ENCODE results near the gene ID3. TPM values are rescaled to one million over a fixed set of nuclear protein-coding genes. Genes with fewer than 3 reads are reported as not detected.
A peak's percentile ranks its signal among the peaks of the same experiment; 100 is the strongest.

ID3 gene
- total and polyA plus RNA-seq, 2 experiments from 2014 or later, result 376 to 680 TPM

DNA sequence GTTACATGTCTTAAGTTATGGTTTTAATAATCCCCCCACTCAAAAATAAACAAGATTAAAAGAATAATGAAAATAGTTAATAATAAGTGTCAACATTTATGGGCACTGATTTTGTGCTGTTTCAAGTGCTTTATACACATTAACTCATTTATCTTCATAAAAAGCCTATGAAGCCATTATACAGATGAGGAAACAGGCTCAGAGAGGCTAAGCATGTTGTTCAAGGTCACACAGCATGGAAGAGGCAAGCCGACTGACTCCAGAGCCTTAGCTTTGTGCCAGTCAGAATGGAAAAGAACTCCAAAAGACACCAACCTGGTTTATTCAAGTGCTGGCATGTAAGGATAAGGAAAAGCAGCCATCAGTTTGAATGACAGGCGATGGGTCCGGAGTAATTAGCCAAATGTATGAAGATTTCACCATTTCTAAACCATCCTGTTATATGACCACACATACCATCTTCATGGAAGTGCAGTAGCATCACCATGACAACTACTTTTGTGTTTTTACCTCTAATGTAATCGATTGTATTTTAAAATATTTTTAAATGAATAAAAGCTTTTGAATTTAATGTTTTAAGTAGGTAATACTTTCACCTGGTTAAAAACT, 14.4 kb upstream of the ID3 start:
- WGBS, 2 experiments (ENCODE audit: low coverage in 1 of 2, low lambda C conversion rate in 2 of 2, missing lambda C conversion rate in 2 of 2), result 69 to 71% methylated on average over 4 of the region's 4 CpGs
- H3K27ac ChIP-seq, result no peak overlapping the region
- no peak overlapping the region for H2AFZ ChIP-seq

DNA sequence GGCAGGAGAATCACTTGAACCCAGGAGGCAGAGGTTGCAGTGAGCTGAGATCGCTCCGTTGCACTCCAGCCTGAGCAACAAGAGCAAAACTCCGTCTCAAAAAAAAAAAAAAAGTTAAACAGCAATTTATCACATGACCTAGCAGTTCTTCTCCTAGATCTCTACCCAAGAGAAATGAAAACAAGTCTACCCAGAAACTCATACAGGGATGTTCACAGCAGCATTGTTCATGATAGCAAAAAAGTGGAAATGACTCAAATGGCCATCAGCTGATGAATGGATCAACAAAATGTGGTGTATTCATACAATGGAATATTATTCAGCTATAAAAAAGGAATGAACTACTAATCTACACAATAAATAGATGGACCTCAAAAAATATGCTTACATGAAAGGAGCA, 12.2 kb upstream of the ID3 start:
- Histone ChIP-seq H3K27me3 (replicated peaks; ENCODE audit: insufficient read depth) (no peaks in the 10 kb centered on the region), H3K9me3 (ENCODE audit: low read depth) (no peaks in the 10 kb centered on the region), H3K4me2 (ENCODE audit: unreplicated experiment) (no peak overlapping the region), H3F3A (ENCODE audit: insufficient read depth) (peaks cover 23% of the 10 kb centered on the region), H3K9me2 (ENCODE audit: insufficient read depth) (no peaks in the 10 kb centered on the region), H3K9ac (no peak overlapping the region), H3K36me3 (ENCODE audit: low read depth) (no peaks in the 10 kb centered on the region), H2AFZ (no peak overlapping the region), H3K4me1 (ENCODE audit: insufficient read depth) (peaks cover 21% of the 10 kb centered on the region), H4K20me1 (ENCODE audit: insufficient read depth) (no peaks in the 10 kb centered on the region), H3K79me2 (ENCODE audit: insufficient read depth) (no peaks in the 10 kb centered on the region), H3K4me3 (no peak overlapping the region), H3K27ac (no peak overlapping the region)
- in situ Hi-C loops (cut with MboI), result no loop called here
- DNase-seq, result no peak
- TF ChIP-seq EZH2 (IDR thresholded peaks at IDR 0.05; ENCODE audit: insufficient read depth, poor library complexity, severe bottlenecking), result no peak
- TF ChIP-seq EZH2phosphoT487 (IDR thresholded peaks at IDR 0.05; ENCODE audit: insufficient read depth, low read depth), result no peak
- WGBS, 2 experiments (ENCODE audit: low coverage in 1 of 2, low lambda C conversion rate in 2 of 2, missing lambda C conversion rate in 2 of 2), result 71 to 76% methylated on average over 3 of the region's 3 CpGs

More for the DNA sequence above, 14.4 kb upstream of the ID3 start:
- Histone ChIP-seq H3K9me3 (ENCODE audit: low read depth) (no peaks in the 10 kb centered on the region), H3K4me1 (ENCODE audit: insufficient read depth) (peaks cover 37% of the 10 kb centered on the region), H3K79me2 (ENCODE audit: insufficient read depth) (no peaks in the 10 kb centered on the region), H3F3A (ENCODE audit: insufficient read depth) (peaks cover 44% of the 10 kb centered on the region), H3K9ac (no peak overlapping the region), H3K36me3 (ENCODE audit: low read depth) (no peaks in the 10 kb centered on the region), H4K20me1 (ENCODE audit: insufficient read depth) (no peaks in the 10 kb centered on the region), H3K9me2 (ENCODE audit: insufficient read depth) (no peaks in the 10 kb centered on the region), H3K4me3 (no peak overlapping the region), H3K27me3 (replicated peaks; ENCODE audit: insufficient read depth) (no peaks in the 10 kb centered on the region), H3K4me2 (ENCODE audit: unreplicated experiment) (no peak overlapping the region)
- TF ChIP-seq EZH2phosphoT487 (IDR thresholded peaks at IDR 0.05; ENCODE audit: insufficient read depth, low read depth) (no peak), EZH2 (IDR thresholded peaks at IDR 0.05; ENCODE audit: insufficient read depth, poor library complexity, severe bottlenecking) (no peak)
- no peak for DNase-seq
- in situ Hi-C loops (cut with MboI), result no loop called here

DNA sequence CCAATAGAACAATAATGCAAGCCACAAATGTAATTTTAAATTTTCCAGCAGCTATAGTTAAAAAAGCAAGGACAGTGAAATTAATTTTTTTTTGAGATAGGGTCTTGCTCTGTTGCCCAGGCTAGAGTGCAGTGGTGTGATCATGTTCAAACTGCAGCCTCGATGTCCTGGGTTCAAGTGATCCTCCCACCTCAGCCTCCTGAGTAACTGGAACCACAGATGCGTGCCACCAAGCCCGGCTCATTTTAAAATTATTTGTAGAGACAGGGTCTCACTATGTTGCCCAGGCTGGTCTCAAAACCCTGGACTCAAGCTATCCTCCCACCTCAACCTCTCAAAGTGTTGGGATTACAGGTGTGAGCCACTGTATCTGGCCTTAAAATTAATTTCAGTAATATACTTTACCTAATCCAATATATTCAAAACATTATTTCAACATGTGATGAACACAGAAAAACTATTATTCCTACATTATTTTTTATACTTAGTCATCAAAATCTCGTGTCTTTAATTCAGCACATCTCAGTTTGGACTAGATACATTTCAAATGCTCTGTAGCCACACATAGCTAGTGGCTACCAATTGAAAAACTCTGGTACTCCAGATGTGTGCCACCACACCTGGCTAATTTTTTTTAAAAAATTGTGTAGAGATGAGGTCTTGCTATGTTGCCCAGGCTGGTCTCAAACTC, 10.8 kb upstream of the ID3 start:
- Histone ChIP-seq H3K27me3 (replicated peaks; ENCODE audit: insufficient read depth) (no peaks in the 10 kb centered on the region), H3K27ac (no peak overlapping the region), H3K4me1 (ENCODE audit: insufficient read depth) (peaks cover 8% of the 10 kb centered on the region; the same call in 1 of the 2 replicates), H4K20me1 (ENCODE audit: insufficient read depth) (no peaks in the 10 kb centered on the region), H3K4me2 (ENCODE audit: unreplicated experiment) (no peak overlapping the region), H3K36me3 (ENCODE audit: low read depth) (no peaks in the 10 kb centered on the region), H2AFZ (no peak overlapping the region), H3K9me2 (ENCODE audit: insufficient read depth) (no peaks in the 10 kb centered on the region), H3K9ac (no peak overlapping the region), H3K9me3 (ENCODE audit: low read depth) (no peaks in the 10 kb centered on the region), H3F3A (ENCODE audit: insufficient read depth) (peaks cover 20% of the 10 kb centered on the region), H3K79me2 (ENCODE audit: insufficient read depth) (no peaks in the 10 kb centered on the region), H3K4me3 (no peak overlapping the region)
- no peak for TF ChIP-seq EZH2phosphoT487 (IDR thresholded peaks at IDR 0.05; ENCODE audit: insufficient read depth, low read depth)
- no peak for TF ChIP-seq EZH2 (IDR thresholded peaks at IDR 0.05; ENCODE audit: insufficient read depth, poor library complexity, severe bottlenecking)
- WGBS, 2 experiments (ENCODE audit: low coverage in 1 of 2, low lambda C conversion rate in 2 of 2, missing lambda C conversion rate in 2 of 2), result 92 to 95% methylated on average over 4 of the region's 4 CpGs
- in situ Hi-C loops (cut with MboI), result no loop called here
- DNase-seq, result no peak

DNA sequence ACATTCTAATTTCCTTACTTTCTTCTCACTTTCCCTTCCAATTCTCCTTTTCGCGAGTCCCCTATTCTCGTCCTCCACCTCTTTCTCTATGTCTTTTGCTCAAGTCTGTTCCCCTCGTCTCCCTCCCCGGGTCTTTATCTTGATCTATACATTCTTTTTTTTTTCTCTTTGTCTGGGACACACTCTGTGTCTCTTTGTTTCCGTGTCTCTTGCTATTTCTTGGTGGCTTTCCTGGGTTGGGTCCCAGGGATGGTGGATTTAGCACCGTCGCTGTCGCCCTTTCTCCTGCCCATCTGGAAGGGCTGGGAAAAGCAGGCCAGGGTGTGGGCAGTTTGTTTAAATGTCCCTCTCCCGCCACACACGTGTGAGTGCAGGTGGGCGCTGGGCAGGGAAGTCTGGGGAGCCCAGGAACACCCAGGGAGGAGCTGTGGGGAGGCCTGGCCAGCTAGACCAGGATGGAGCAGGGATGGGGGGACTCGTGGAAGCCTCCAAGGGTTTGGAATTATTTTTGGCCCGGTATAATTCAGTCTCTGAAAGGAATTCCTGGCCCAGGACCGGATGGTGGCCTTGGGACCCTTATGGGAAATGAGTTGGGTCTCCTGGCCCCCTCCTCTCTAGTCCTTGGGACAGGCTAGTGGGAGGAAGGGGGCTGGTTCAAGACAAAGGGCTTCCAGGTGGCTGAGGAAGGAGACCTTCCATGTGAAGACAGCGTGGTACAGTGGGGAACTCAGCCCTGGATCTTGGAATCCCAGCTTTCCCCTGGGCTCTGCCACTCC, 9.5 kb upstream of the ID3 start:
- Histone ChIP-seq H3K9me3 (ENCODE audit: low read depth) (no peaks in the 10 kb centered on the region), H3K79me2 (ENCODE audit: insufficient read depth) (0 out of 2 replicates have a peak, but pooled peaks cover 4% of the 10 kb centered on the region), H3F3A (ENCODE audit: insufficient read depth) (peaks cover 21% of the 10 kb centered on the region), H3K4me2 (ENCODE audit: unreplicated experiment) (peak overlapping the region; percentile 71), H3K27ac (peak overlapping the region; percentile 46), H2AFZ (peak overlapping the region; percentile 72), H3K36me3 (ENCODE audit: low read depth) (no peaks in the 10 kb centered on the region), H4K20me1 (ENCODE audit: insufficient read depth) (no peaks in the 10 kb centered on the region), H3K9ac (peak overlapping the region; percentile 88), H3K4me1 (ENCODE audit: insufficient read depth) (peaks cover 19% of the 10 kb centered on the region), H3K4me3 (peak overlapping the region; percentile 64), H3K9me2 (ENCODE audit: insufficient read depth) (no peaks in the 10 kb centered on the region), H3K27me3 (replicated peaks; ENCODE audit: insufficient read depth) (no peaks in the 10 kb centered on the region)
- WGBS, 2 experiments (ENCODE audit: low coverage in 1 of 2, low lambda C conversion rate in 2 of 2, missing lambda C conversion rate in 2 of 2), result 46 to 50% methylated on average over 16 of the region's 16 CpGs
- DNase-seq, result peak; percentile 41
- in situ Hi-C loops (cut with MboI), result no loop called here
- TF ChIP-seq EZH2 (IDR thresholded peaks at IDR 0.05; ENCODE audit: insufficient read depth, poor library complexity, severe bottlenecking) (no peak), EZH2phosphoT487 (IDR thresholded peaks at IDR 0.05; ENCODE audit: insufficient read depth, low read depth) (no peak)
